Left kidney (tissue), 8 donors: ENCODE measurements around the gene FAIM. TPM values are rescaled to one million over a fixed set of nuclear protein-coding genes. Genes with fewer than 3 reads are reported as not detected.
A peak's percentile ranks its signal among the peaks of the same experiment; 100 is the strongest.
"Not testable (repeated sequence)": the region's sequence is repeated elsewhere in the genome, so short reads cannot be mapped to it uniquely, and the experiment has no call there.

Experiments
- DNase-seq: peaks from one replicate; pipeline ENCODE4 v3.0.0-alpha.2; 2013
- long read RNA-seq, 8 donors: transcript quantifications; one replicate each; lab custom pipeline, GENCODE V29; 2026
- polyA plus RNA-seq: library from polyadenylated mRNA; unstranded; fragments of 120-200 nt; gene quantifications from one replicate; pipeline ENCODE4 v1.2.1, GENCODE V29; 2013; ENCODE audit not compliant: insufficient read length

The FAIM gene, protein sequence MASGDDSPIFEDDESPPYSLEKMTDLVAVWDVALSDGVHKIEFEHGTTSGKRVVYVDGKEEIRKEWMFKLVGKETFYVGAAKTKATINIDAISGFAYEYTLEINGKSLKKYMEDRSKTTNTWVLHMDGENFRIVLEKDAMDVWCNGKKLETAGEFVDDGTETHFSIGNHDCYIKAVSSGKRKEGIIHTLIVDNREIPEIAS
- polyA plus RNA-seq = 39.2 TPM
- long read RNA-seq, donor 1, transcript FAIM-203 (5 exons, 927 nt) = major isoform, 13 of 16 reads
- long read RNA-seq, donor 1, partial matches to known transcripts = 0 of 16 reads
- long read RNA-seq, donor 1, other reads (novel, unspliced or antisense) = 0 of 16 reads
- long read RNA-seq, donor 2, transcript FAIM-203 (5 exons, 927 nt) = minor isoform, 5 of 18 reads
- long read RNA-seq, donor 2, transcript FAIM-204 (5 exons, 946 nt) = major isoform, 7 of 18 reads
- long read RNA-seq, donor 2, partial matches to known transcripts = 6 of 18 reads
- long read RNA-seq, donor 2, other reads (novel, unspliced or antisense) = 0 of 18 reads
- long read RNA-seq, donor 3, transcript FAIM-203 (5 exons, 927 nt) = major isoform, 10 of 12 reads
- long read RNA-seq, donor 3, partial matches to known transcripts = 0 of 12 reads
- long read RNA-seq, donor 3, other reads (novel, unspliced or antisense) = 0 of 12 reads
- long read RNA-seq, donor 4 = 0 reads
- long read RNA-seq, donor 5, transcript FAIM-203 (5 exons, 927 nt) = major isoform, 10 of 21 reads
- long read RNA-seq, donor 5, transcript FAIM-204 (5 exons, 946 nt) = minor isoform, 8 of 21 reads
- long read RNA-seq, donor 5, partial matches to known transcripts = 0 of 21 reads
- long read RNA-seq, donor 5, other reads (novel, unspliced or antisense) = 0 of 21 reads
- long read RNA-seq, donor 6, transcript FAIM-204 (5 exons, 946 nt) = minor isoform, 5 of 16 reads
- long read RNA-seq, donor 6, transcript FAIM-203 (5 exons, 927 nt) = major isoform, 11 of 16 reads
- long read RNA-seq, donor 6, partial matches to known transcripts = 0 of 16 reads
- long read RNA-seq, donor 6, other reads (novel, unspliced or antisense) = 0 of 16 reads
- long read RNA-seq, donor 7, transcript FAIM-203 (5 exons, 927 nt) = minor isoform, 8 of 18 reads
- long read RNA-seq, donor 7, transcript FAIM-204 (5 exons, 946 nt) = major isoform, 9 of 18 reads
- long read RNA-seq, donor 7, partial matches to known transcripts = 0 of 18 reads
- long read RNA-seq, donor 7, other reads (novel, unspliced or antisense) = 0 of 18 reads
- long read RNA-seq, donor 8, partial matches to known transcripts = 0 of 3 reads
- long read RNA-seq, donor 8, other reads (novel, unspliced or antisense) = 0 of 3 reads

DNA sequence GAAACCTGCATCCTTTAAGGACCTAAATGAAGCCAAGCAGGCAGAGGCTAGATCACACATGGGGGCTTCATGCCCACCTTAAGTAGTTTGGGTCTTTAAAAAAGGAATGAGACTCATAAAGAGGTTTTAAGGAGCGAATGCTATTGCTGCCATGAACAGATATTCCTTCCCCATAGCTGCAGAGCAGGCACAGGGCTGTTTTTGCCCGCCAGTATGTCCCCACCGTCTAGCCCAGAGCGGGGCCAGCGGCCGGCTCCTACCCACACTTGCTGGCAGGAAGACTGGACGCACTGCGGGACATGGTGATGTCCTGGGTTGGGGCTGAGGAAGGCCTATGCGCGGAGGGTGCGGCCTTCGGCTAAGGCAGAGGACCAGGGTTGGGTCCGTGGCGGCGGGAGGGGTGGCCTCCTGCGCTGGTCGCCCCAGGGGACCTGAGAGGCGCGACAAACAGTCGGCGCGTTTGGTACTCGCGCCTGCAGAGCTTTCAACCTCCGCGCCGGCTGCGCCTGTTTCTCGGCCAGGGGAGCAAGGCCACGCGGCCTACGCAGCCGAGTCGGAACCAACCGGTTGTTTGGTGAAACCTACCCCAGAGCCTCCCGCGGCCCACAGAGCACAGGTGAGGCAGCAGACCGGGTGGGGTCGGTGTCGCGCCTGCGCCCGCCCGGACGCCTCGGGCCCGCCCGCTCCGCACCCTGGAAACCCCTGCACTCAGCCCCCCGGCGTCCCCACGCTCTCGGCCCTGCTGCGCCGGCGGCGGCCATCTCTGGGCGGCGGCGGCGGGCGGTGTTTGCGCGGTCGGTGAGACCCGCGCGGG, at the start of gene FAIM:
Gene FAIM (plus strand): TSS at position 450 of the 814 bp plus-strand sequence. CDS start 10,956 bp downstream, outside the sequence.
- DNase-seq = peak; percentile 67

DNA sequence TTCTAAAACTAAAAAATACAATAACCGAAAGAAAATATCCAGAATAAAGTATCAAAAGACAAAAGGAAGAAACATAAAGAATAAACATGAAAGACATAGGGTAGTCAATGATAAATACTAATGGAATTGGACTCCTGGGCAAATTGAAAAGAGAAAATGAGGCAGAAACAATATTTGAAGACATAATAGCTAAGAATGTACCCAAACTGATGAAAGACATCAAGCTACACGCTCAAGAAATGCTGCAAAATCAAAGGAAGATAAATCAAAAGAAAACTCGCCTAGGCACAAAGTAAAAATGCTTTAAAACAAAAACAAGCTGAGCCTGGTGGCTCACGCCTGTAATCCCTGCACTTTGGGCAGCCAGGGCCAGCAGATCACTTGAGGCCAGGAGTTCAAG, 49.4 kb upstream of the FAIM start:
- DNase-seq = no peak

DNA sequence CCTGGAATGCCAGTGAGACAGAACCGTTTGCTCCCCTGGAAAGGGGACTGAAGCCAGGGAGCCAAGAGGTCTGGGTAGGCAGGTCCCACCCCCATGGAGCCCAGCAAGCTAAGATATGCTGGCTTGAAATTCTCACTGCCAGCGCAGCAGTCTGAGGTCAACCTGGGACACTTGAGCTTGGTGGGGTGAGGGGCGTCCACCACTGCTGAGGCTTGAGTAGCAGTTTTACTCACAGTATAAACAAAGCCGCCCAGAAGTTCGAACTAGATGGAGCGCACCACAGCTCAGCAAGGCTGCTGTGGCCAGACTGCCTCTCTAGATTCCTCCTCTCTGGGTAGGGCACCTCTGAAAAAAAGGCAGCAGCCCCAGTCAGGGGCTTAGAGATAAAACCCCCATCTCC, 48.1 kb upstream of the FAIM start:
- no peak for DNase-seq

DNA sequence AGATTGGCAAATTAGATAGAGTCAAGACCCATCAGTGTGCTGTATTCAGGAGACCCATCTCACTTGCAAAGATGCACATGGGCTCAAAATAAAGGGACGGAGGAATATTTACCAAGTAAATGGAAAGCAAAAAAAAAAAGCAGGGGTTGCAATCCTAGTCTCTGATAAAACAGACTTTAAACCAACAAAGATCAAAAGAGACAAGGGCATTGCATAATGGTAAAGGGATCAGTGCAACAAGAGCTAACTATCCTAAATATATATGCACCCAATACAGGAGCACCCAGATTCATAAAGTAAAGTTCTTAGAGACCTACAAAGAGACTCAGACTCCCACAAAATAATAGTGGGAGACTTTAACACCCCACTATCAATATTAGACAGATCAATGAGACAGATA, 45.7 kb upstream of the FAIM start:
- DNase-seq = not testable (repeated sequence)

DNA sequence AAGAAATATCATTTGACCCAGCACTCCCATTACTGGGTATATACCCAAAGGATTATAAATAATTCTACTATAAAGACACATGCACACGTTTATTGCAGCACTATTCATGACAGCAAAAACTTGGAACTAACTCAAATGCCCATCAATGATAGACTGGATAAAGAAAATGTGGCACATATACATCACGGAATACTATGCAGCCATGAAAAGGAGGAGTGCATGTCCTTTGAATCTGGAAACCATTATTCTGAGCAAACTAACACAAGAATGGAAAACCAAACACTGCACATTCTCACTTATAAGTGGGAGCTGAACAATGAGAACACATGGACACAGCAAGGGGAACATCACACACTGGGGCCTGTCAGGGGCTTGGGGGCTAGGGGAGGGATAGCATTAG, 42.3 kb upstream of the FAIM start:
- not testable (repeated sequence) for DNase-seq

DNA sequence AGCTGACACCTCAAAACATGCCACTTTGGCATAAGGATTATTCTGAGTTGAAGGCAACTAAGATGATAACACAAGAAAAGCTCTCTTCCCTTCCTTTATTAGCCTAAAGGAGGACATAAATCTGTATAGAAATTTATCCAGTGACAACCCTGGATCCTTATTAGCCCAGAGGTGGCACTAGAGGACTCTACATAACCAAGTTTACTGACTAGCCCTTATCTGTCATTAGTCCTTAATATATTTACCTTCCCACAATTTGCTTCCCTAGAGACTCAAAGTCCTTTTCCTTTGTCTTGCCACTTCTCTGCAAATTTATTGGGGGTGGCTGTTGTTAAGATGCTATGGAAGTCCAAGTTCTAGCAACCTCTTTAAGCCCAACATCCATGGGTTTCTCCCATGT, 41.2 kb upstream of the FAIM start:
- no peak for DNase-seq

DNA sequence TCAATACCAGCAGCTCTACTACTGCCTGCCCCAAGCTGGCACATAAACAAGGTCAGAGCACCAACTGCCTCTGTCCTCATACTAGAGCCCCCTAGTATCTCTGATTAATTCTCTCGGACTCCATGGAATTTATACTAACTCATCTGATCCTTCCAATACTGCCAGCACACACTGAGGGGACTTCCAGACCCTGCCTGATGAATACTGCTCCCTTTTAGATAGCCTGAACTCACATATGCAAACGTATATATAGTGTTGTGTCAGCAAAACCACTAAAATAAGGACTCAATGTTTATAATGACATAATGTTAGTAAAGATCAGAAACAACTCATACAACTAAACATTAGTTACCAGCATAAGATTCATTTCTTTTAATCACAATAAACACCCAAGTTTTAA, 39.5 kb upstream of the FAIM start:
- DNase-seq = no peak

DNA sequence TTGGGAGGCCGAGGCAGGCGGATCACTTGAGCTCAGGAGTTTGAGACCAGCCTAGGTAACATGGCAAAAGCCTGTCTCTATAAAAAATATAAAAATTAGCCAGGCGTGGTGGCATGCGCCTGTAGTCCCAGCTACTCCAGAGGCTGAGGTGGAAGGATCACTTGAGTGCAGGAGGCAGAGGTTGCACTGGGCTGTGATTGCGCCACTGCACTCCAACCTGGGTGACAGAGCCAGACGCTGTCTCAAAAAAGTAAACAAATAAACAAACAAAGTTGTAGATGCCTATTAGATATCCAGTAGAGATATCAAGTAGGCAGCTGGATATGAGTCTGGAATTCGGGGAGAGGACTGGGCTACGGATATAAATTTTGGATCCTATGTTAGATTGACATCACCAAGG, 38.9 kb upstream of the FAIM start:
- not testable (repeated sequence) for DNase-seq

DNA sequence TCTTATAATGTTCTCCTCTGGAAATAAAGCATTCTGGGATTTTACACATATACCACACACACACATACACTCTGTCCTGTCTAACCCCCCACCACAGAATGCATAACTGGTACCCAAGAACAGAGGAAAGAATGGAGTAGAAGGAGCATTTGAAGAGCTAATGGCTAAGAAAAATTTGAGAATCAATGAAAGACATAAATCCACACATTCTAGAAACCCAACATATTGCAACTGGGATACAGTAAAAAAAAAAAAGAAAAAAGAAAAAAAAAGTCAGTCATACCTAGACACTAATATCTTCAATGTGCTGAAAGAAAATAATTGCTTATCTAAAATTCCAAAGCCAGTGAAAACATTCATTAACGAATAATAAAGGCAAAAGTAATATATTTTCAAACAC, 35.4 kb upstream of the FAIM start:
- DNase-seq = no peak

DNA sequence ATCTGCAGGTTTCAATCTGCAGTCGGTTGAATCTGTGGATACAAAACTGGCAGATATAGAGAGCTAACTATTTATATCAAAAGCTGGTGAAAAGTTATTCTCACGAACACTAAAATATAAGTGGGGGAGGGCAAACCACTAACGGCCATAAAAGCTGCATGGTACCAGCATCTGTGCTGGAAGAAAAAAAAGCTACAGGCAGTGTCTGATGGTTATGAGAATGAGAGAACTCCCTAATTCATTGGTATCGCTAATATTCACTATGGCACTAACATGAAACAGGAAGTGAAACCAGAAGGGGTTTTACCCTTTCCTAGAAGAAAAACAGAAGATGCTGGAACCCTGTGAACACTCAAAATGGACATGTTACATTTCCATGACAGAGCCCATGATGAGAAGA, 30.4 kb upstream of the FAIM start:
- no peak for DNase-seq

DNA sequence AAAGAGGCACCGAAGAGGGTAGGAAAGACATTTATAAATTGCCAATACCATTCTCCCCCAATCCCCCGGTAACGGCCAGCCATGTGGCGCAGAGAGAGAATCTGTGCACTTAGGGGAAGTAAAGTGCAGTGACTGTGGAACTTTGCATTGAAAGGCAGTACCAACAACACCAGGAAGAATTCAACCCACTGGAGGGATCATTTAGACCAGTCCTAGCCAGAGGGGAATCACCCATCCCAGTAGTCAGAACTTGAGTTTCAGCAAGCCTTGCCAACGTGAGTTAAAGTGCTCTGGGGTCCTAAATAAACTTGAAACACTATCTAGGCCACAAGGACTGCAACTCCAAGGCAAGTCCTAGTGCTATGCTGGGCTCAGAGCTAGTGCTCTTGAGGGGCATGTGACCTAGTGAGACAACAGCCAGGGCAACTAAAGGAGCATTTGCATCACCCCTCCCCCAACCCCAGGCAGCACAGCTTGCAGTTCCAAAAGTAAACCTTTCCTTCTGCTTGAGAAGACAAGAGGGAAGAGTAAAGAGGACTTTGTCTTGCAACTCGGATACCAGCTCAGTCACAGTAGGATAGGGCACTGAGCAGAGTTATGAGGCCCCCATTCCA, 29.5 kb upstream of the FAIM start:
- no peak for DNase-seq

DNA sequence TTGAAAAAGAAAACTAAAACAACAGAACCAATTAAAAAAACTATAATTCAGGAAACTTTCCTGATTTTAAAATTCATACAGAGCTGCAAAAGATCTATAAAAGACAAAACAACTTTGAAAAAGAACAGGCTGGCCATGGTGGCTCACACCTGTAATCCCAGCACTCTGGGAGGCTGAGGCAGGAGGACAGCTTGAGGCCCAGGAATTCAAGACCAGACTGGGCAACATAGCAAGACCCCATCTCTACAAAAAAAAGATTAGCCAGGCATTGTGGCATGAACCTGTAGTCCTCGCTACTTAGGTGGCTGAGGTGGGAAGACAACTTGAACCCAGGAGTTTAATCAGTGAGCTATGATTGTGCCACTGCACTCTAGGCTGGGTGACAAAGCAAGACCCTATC, 21.2 kb upstream of the FAIM start:
- DNase-seq = no peak

DNA sequence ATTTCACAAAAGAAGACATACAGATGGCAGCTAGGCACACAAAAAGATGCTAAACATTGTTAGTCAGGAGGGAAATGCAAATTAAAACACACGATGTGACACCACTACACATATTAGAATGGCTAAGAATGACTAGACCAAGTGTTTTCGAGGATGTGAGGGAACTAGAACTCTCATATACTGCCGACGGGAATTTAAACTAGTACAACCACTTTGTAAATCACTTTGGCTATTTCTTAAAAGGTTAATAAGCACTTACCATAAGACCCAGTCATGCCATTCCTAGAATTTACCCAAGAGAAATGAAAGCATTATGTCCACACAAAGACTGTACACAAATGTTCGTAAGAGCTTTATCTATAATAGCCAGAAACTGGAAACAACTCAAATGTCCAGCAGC, 20.1 kb upstream of the FAIM start:
- DNase-seq = no peak

DNA sequence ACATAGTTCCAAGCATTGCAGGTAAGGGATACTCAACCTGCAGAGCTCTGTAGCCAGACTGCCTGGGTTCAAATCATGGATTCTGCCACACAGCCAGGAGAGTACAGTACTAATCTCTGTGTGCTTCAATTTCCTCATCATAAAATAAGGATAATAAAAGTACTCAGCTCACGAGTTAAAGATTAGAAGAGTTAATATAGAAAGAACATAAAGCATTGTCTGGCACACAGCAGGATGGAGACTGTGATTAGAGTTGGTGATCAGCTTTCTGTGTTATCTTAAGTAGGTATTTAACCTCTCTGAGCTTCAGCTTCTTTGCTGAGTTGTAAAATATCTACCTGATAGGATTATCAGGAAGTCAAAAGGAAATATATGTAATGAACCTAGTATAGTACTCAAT, 17.2 kb upstream of the FAIM start:
- DNase-seq = no peak

DNA sequence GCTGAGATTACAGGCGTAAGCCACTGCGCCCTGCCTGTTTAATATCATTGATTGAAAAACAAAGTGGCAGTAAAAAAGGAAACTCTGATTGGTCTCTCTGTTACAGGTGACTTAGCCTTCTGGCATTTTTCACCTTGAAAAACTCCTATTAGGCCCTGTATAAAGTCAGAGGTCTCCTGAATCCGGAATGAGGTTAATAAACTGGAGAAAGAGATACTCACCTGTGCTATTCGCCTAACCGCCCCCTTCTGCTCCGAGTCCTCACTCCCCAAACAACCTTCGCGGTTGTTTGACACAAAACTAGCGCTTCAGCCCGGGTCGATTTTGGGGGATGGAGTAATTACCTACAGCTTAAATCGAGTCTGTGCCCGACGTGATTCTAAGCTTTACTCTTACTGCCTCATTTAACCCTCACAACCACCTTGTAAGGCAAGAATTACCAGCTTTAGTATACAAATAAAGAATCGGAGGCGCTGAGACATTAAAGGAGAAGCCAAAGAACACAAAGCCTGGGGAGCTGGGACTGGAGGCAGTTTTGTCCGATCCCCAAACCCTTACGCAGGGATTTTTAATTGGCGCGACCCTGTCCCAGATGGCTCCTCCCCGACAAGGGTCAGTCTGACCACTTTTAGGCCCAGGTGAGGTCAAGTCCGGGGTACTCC, 15.0 kb upstream of the FAIM start:
- DNase-seq = no peak

DNA sequence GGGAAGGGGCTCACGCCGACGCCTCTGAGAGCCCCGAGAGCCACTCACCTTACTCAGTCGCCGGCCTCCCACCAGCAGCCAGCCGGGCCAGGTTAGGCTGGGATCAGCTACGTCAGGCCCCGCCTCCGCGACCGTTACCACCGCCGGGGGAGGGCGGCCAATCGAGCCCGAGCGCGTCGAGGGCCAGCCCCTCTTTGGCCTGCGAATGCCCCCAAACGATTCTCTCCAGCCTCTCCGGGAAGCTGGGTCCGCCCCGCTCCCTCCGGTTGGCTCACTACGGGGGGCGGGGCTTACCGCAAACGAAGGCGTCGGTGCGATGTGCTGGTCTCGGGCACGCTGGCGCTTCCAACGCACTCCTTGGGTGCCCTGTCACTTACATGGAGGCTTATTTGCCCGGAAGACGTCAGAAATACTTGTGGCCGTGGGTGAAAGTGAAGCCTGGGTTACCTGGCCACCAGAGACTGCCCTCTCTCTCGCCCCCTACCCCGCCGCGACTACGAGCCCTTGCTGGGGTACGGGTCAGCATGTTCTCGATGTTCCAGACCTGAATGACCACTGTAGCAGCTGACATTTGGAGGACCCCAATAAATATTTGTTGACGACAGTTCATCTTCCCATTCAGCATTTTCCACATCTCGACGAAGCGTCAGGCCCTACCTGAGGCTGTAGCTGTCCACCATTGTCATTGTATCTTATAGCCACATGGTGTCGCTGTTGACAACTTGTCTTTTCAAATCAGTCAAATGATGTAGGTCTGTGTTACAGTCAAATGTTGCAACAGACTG, 14.2 kb upstream of the FAIM start, which contains the start of gene CEP70:
Gene CEP70 (minus strand): TSS at position 111 of the 785 bp plus-strand sequence. CDS start 21,333 bp downstream, outside the sequence.
- DNase-seq = peak; percentile 95

DNA sequence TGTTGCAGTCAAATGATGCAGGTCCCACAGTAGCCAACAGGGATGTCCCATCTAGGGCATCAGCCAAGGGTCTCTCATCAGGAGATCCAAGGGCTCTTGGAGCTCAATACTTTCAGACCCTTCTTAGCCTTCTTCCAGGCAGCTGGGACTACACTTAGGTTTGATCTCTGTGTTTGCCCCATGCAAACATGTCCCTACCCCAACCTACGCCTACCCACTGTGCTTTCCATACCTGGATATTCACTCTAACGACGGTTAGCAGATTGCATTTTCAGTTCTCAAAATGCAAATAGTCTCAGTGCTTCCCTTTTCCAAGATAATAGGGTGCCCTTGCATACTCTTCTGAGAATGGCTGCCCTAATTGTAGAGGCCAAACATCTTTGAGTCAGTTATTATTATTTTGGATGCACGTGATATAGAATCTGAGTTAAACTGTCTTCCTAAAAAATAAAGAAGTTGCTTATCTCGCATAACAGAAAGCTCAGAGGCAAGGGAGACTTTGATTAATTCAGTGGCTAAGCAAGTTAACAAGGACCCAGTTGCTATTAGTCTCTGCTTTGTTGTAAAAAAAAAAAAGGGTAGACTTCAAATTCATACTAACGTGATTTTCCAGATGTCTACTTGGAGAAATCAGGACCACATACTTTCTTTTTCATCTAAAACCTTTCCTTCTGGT, 13.5 kb upstream of the FAIM start:
- DNase-seq = no peak

DNA sequence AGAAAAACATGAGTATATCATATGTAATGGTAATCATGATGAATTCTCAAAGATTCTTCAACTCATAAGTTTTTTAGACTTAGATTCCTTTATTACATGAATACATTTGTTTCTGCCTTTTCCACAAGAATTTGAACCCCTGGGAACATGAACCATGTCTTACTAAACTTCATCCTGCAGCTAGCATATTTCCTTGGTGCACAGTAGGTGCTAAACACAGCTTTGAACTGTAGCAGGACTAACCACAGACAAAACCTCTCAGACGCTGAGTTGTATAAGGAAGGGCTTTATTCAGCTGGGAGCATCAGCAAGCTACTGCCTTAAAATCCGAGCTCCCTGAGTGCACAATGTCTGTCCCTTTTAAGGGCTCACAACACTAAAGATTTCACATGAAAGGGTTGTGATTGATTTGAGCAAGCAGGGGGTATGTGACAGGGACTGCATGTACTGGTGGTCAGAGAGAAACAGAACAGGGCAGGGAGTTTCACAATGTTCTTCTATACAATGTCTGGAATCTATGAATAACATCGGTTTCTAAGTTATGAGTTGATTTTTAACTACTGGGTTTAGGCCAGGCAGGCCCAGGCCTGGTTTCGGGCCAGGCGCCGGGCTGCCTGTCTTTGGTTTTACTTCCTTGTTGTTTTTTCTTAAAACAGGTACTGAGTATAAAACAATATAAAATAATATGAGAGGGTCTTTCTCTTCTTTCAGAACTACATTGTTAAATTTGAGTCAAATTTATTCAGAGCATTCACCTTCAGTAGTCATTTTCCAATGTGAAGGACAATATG, 11.2 kb upstream of the FAIM start:
- not testable (repeated sequence) for DNase-seq
